SIG-M5 treated with dmso at 0.1 percent for 504 hours (cell line): Measurements from ENCODE around the gene RPS6KC1.
"Not testable (repeated sequence)": the region's sequence is repeated elsewhere in the genome, so short reads cannot be mapped to it uniquely, and the experiment has no call there.

Experiments
- DNase-seq: peaks from one replicate; lab custom pipeline; 2025; ENCODE audit not compliant: unreplicated experiment; lab: John Stamatoyannopoulos, UW

The RPS6KC1 gene

DNA sequence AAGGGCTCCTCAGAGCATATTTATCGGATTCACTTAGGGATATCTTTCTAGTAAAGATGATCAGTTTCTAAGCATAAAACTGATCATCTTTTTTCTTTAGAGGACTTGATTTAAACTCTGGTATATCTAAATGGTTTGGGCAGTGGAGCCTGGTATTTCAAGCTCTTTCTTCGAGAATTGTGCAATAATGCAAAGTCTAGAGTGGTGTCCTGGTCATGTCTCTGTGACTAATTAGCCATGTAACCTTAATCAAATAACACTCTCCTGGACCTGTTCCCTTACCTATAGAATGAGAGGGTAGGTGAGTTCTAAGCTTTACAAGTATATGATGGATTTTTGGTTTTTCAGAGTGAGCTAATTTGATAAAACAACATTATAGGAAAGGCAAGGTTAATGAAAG lies 225.2 kb downstream of the RPS6KC1 start:
- DNase-seq: no peak

DNA sequence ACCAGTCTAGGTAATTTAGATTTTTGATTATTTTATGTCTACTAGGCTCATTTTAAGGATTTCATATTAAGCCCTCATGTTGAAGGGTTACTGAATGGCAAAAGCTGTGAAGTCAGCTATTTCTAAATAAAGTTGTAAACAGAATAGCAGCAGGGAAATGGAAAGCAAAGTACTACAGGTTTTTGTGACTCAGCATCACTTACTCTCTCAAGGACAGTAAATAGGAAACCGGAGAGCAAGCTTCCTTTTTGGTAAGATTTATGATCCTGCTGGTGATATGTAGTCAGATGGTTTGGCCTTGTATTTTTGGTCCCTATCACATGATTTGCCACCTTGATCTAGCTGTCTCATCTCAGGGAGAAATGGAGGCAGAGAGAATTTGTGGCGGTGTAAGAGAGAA lies 226.0 kb downstream of the RPS6KC1 start:
- DNase-seq: no peak

DNA sequence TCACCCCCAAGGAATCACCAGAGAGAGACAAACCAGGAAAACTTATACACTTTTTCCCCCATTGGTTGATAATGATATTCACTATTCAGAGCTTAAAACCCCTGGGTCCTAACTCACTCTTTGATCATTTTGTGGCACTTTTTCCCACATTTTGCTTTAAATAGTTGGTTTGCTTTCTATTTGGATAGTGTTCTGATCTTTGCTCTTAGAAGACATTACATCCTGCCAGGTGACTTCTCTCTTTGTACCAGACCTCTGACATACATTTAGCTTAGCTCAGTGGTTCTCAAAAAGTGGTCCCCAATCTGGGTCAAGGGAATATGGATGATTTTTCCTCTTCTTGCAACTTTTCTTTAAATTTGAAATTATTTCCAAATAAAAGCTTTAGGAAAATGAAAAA lies 228.4 kb downstream of the RPS6KC1 start:
- DNase-seq: no peak

GRCh38 chr1:213281640-213282301 lies 230.7 kb downstream of the RPS6KC1 start:
- DNase-seq: no peak

DNA sequence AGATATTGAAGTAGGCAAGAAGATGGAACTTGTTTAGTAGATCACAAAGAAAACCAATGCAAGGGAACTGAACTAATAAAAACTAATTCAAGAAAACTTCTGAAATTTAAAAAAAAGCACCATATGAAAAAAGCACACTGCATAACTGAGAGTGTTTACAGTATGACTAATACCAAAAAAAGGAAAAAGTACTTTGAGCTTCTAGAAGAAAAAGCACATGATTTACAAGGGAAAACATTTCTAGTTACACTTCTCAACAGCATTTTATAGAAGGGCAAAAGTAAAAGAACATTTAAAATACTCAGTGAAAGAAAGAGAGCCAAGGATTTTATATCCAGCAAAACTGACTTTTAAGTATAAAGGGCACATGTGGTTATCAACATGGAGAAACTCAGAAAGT lies 233.6 kb downstream of the RPS6KC1 start:
- no peak for DNase-seq

DNA sequence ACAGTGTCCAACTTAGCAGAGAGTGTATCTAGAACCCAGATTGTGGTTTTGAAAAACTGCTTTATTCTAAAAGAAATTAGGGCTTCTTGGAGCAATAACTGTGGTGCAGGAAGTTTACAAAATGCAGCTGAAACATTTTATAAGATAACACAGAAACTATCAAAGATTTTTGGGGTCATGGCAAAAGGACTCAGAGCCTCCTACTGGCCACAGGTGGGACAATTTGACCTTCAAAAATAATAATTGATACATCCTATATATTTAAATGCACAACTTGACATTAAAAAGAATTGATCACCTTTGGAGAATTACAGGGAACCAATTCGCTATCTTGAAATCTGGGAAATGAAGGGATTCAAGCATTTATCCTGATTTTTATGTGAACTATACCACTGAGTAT lies 235.2 kb downstream of the RPS6KC1 start:
- DNase-seq: no peak

DNA sequence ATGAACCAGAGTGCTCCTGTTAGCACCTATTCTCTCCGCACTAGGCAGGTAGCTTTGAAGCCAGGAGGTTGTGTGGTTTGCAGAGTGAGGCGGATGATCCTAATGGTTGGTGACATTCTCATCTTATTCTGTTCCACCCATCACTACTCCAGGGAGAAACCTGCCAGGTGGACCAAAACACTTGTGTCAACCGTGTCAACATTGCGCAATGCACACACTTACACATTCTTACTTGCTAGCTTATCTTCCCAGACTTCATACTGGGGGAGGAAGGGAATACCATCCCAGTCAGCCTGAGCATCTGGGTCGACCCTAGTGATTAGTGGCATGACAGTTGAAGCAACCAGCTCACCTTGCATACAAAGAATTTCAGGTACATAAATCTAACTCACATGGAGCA lies 236.9 kb downstream of the RPS6KC1 start:
- DNase-seq: no peak

- no peak for DNase-seq
Observed at GRCh38 chr1:213291526-213291925, 240.5 kb downstream of the RPS6KC1 start.

DNA sequence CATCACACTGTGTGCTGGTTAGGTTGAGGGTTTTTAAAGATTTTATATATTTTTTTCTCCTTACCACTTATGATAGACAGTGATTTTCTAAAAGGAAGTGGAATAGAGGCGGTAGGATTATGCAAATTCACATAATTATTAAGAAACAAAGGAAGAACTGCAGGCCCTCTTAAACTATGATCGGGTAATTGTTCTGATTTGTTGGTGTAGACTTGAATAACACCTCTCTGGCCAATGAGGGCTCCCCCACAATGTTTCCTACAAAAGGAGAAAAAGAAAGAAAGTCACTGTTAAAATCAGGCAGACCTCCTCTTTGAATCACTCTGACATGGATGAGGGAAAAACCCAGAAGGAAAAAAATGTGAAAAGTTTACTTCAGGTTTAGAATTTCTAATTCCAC lies 241.6 kb downstream of the RPS6KC1 start:
- DNase-seq: no peak

GRCh38 chr1:213295860-213296259 lies 244.8 kb downstream of the RPS6KC1 start:
- no peak for DNase-seq

DNA sequence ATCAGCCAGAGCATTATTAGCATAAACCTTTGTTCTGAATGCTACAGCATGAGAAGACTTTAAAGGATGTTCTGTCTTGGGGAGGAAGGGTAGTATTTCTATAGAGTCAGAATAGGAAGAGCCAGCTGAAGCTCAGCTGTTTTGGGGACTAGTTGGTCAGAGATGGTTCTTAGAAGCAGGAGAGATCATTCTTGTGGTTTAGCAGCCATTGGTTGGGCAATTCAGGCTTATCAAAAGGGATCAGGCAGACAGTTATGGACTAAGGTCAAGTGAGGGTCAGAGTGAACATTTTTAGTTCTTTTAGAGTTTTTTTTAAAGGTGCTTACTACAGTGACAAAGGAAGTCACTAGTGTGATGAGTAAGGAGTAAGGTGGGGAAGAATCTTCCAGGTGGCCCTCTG lies 245.5 kb downstream of the RPS6KC1 start:
- peak; percentile 31 for DNase-seq

DNA sequence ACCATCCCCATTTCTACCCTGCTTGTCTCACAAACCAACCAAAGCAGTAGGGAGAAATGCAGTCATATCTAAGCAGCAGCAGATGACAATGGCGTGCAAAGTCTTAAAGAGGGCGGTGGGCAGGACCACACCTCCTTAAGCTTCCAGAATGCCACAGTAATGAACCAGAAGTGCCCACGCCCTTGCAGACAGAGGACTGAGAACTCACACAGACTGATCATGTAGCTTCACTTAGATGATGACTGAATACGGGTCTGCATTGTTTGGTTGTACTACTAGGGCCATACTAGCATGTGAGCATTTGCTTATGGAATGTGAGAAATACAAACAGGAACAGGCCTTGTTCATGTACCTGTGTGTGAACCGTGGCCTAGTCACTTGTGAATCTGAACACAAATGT lies 246.0 kb downstream of the RPS6KC1 start:
- DNase-seq: no peak

DNA sequence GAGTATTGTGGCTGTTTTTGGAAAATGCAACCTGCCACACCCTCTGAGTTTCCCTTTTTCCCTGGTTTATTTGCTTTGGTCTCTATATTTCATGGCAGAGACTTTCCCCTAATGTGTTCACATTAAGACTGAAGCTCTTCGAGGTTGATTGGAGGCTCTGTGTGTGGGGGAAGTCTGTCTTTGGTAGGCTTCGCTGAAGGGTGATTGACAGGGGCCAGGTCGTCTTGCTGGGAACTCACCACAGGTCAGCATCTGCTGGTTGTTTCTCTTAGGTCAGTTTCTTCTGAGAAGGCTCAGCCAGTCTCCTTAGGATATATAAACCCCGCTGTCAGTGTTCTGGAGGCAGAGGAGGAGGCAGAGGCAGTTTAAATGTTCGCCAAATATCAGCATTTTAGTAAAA lies 249.4 kb downstream of the RPS6KC1 start:
- DNase-seq: no peak

DNA sequence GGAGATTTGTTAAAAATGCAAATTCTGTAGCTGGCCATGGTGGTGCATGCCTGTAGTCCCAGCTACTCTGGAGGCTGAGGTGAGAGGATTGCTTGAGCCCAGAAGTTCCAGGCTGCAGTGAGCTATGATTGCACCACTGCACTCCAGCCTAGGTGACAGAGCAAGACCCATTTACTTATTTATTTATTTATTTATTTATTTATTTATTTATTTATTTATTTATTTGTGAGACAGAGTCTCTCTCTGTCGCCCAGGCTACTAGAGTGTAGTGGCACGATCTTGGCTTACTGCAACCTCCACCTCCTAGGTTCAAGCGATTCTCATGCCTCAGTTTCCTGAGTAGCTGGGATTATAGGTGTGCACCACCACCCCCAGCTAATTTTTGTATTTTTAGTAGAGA lies 250.5 kb downstream of the RPS6KC1 start:
- not testable (repeated sequence) for DNase-seq

DNA sequence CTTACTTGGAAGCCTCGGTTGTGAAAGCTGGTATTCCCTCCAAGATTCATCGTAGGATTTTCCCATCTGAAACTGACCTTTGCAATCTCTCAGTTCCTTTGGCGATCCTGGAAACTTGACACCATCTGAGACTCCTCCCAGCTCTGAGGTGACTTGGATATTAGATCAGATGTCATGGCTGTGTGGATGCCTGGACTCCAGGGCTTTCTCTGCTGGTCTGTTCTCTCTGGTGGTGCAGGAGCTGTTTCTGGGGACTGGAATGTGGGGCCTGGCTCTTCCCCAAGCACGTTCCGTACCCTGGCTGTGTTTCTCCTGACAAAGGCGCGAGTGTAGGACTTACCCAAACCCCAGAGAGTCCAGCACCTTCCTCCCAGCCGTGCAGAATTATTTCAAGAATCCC lies 252.2 kb downstream of the RPS6KC1 start:
- DNase-seq: no peak

- no peak for DNase-seq
Observed at GRCh38 chr1:213315571-213315970, 264.5 kb downstream of the RPS6KC1 start.

- not testable (repeated sequence) for DNase-seq
Observed at GRCh38 chr1:213318458-213318857, 267.4 kb downstream of the RPS6KC1 start.

GRCh38 chr1:213320191-213320870 lies 269.3 kb downstream of the RPS6KC1 start:
- DNase-seq: no peak
